T-helper 2 cell (primary cell): Measurements from ENCODE around the gene DGLUCY.
A peak's percentile ranks its signal among the peaks of the same experiment; 100 is the strongest.
"Not testable (repeated sequence)": the region's sequence is repeated elsewhere in the genome, so short reads cannot be mapped to it uniquely, and the experiment has no call there.

Source experiments
- DNase-seq, 5 experiments: peaks; one replicate each; pipeline versions ENCODE4 v3.0.0 to v3.0.0-alpha.2; 2012 to 2022

The DGLUCY gene

DNA sequence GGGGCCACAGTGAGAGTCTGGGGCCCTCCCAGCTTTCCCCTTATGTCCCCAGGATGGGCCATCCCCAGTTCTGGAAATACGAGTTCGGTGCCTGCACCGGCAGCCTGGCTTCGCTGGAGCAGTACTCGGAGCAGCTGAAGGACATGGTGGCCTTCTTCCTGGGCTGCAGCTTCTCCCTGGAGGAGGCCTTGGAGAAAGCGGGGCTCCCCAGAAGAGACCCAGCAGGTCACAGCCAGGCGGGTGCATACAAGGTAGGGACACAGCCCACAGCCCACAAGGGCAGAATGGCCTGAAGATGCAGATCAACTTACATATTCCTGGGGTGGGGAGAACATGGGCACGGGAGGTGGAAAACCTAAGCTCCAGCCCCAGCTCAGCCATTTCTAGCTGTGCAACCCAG is 56.1 kb downstream of the DGLUCY start:
- no peak for DNase-seq

DNA sequence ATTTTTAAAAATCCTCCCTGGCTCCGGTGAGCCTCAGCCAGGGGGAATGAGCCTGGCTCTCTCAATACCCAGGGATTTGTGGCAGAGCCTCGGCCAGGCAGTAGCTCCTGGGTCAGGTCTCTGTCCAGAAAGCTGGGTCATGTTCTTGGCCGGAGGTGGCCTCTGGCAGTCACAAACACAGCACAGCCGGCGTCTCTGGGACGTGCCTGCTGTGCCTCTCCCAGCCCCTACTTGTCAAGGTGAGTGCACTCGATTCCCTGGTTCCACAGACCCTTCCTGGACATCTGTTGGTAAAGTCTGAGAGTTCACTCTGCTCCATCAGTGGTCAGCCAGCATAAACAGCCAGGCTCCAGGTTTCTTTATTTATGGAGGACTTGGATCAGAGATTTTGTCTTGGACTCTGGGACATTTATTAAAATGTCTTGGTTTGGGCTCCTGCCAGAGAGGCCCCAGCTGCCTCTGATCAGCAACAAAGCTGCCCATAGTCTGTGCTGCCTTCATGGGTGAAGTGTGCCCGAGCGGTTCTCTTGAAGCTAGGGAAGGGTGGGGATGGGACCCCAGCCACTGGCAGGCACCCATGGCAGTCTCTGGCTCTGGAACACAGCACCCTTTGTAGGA is 56.7 kb downstream of the DGLUCY start:
- DNase-seq, result no peak

DNA sequence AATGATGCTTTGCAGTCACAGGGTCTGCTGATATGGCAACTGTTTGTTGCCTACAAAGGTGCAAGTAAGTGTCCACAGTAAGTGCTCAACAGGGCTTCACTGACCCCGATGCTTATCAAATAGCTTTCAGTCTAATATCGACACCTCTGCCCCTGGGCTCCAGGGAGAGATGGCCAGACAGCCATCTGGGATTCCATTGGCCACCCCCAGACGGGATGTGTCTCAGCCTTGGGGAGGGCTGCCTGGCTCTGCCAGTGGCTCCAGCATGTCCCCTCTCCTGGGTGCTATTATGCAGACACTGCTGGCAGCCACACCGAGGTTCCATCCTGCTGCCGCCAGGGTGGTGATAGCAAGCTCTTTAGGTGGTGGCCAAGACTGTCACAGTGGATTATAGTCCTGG is 57.4 kb downstream of the DGLUCY start:
- DNase-seq, result no peak

DNA sequence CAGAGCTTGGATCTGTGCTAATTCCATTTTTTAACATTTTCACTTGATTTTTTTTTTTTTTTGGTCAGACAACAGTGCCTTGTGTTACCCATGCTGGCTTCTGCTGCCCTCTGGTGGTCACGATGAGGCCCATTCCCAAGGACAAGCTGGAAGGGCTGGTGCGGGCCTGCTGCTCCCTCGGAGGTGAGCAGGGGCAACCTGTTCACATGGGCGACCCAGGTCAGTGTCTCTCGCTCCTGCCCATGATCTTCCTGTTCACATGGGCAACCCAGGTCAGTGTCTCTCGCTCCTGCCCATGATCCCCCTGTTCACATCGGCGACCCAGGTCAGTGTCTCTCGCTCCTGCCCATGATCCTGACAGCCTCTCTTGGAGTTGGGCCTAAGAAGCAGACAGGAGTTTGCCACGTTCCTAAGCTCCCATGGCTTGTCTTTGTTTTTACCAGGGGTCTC is 59.4 kb downstream of the DGLUCY start:
- DNase-seq, result peak; percentile 48 to 82 (median 70)

DNA sequence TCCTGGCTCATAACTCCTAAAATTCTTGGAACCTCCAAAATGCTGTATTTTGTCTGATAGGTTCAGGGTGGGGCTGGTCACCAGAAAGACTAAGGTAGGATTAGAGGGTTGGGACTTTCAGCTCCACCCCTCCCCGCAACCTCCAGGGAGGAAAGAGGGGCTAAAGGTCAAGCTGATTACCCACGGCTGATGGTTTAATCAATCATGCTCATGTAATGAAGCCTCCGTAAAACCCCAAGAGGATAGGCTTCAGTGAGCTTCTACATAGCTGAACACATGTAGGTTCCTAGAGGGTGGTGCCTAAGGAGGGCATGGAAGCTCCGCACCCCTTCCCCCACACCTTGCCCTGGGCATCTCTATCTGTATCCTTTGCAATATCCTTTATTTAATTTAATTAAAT is 60.0 kb downstream of the DGLUCY start:
- no peak for DNase-seq

DNA sequence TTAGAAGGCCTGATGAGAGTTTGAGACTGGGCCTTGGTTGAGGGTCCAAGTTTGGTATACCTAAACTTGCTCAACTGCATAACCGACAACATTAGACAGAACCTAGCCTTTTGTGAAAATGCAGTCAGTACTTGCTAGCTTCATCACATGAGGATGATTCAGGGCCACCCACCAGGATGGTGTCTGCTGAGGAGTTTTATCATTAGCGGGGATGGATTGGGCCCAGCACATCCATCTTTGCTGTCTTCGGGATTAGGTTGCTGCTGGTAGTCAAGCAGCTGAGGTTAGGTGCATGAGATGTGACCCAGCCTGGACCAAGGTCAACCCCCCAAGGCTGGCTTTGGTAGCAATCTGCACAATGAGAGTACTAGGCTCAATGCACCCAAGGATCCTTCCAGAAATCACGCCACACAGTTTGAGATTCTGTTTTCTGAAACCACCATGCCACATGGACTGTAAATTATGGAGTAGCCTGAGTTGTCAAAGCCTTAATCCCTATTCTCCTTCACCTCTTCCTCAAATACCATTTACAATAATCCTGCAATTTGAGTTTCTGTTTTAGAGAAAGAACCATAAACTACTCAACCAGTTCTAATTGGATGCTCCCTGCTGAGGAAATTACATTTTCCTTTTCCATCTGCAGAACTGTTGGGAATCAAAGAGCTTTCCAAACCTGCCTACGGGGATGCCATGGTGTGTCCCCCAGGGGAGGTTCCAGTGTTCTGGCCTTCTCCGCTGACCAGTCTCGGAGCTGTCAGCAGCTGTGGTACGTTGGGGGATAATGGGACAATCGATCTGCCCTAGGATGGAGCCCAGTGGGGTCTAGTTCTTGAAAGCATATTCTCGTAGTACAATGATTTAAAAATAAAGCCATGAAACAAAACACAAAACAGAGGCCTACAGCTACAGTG is 61.7 kb downstream of the DGLUCY start:
- DNase-seq, result no peak

DNA sequence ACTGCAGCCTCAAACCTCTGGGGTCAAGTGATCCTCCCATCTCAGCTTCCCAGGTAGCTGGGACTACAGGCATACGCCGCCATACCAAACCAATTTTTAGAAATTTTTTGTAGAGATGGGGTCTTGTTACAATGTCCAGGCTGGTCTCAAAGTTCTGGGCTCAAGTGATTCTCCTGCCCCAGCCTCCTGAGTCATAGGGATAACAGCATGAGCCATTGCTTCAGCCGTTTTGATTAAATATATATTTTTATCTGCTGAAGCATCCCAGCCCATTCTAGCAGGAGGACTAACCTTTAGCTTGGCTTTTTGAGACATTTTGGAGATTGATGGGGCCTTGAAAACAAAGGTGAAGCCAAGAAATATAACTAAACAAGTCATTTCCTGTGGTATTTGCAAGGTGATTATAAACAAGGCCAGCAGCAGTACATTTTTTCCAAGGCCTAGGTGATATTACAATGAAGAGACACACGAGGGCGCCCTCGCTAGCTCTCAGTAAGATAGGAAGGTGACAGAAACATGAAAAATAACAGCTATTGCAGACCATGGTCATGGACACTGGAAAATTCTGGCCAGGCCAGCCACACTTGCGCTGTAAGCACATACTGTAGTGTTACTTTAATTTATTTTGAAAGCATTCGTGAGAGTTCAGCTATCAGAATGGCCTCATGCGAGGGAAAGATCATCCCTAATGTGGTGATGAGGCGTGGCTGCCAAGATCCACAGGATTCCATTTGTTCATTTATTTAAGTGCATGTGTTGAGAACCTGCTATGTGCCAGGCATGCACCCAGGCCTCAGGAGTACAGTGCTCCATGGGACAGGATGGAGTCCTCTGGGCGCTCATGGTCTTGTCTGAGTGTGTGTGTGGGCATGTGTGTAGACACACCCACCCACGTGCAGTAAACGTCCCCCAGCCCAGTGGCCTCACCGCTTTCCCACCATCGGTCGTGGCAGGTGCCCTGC is 63.5 kb downstream of the DGLUCY start:
- peak in 4 of 5 experiments; percentile 46 to 86 (median 53) for DNase-seq

DNA sequence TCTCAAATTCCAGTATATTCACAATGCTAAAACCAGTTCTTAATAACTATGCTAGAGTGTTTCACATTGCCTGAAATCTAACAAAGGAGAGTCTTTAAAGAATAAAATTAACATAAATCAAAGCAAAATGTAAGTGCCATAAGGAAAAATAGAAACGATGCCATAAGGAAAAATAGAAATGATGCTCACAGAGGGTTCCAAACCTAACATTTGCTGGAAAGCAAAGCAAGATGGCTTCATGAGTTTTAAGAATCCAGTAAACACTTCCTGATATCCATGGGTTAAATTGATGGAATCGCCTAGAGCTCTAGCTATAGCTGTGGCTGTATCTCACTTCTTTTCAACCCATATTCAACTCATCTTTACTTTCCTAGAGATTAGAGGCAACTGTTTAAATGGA is 66.7 kb downstream of the DGLUCY start:
- DNase-seq, result no peak

DNA sequence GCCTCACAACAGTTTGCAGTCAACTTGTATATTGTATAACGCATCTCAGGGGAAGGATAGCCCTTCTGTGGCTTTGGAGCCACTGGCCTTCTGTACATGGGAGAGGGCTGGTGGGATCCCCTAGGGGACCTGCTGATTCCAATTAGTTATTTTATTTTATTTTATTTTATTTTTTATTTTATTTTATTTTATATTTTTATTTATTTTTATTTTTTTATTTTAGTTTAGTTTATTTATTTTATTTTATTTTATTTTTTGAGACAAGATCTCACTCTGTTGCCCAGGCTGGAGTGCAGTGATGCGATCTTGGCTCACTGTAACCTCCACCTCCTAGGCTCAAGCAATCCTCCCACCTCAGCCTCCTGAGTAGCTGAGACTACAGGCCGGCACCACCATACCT is 68.9 kb downstream of the DGLUCY start:
- not testable (repeated sequence) for DNase-seq

DNA sequence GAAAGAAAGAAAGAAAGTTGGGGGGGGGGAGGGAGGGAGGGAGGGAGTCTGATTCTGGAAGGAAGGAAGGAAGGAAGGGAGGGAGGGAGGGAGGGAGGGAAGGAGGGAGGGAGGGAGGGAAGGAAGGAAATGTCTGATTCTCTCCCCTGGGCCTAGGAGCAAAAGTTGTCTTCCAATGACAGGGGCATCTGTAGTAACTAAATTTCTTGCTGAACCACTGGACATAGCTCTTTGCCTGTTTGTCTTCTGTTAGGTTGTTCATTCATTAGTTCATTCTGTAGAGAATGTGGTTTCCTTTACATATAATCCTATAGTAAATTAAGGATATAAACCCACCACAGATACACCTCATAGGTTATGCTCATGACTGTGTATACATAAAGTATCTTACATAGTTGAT is 70.7 kb downstream of the DGLUCY start:
- no peak for DNase-seq

DNA sequence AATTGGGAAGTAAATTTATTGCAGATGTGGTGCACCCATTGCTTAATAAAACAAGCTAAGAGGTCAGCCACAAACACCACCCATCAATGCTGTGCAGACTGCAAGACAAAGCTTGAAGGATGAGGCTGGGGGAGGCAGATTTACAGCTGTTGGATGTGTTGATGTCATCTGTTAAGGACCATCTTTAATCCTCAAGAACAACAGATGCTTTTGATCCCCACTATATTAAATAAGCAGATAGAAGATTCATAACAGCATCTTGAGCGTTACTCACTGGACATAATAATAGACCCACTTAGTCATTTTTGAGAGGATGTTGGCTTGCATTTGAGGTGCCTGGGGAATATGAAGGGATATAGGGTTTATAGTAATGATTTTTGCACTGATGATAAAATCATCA is 71.8 kb downstream of the DGLUCY start:
- no peak for DNase-seq

DNA sequence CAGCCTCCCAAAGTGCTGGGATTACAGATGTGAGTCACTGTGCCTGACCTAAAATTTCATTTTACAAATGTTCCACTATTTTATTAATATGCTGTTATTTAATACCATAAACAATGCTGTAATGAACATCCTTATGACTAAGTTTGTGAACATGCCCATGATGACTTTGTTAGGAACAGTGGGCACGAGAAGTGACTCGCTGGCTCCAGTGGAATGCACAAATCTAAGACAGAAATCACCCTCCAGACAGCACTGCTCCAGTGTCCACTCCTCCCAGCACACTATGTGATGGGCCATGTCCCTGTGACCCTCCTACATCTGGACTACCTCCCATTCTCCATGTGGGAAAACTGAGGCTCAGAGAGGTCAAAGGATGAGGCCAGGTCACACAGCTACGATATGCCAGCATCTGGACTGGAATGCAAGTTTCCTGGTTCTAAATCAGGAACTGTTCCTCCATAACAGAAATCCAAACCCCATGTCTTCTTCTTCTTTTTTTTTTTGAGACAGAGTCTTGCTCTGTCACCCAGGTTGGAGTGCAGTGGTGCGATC is 72.7 kb downstream of the DGLUCY start:
- DNase-seq, result no peak

DNA sequence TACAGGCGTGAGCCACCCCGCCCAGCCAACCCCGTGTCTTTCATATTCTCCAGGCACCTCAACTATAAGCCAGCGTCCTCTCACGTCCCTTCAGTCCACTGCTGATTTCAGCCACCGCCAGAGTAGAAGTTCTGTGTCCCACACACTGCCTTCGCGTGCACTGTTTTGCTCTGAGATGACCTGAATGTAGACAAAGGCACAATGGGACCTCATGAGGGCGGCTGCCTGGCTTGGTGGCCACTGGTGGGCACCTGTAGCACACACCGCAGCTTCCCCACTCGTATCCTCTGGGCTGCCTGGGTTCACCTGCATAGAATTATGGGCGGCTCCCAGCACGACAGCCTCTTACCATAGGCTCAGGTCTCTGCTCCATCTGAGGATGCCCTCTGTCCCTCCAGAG is 73.4 kb downstream of the DGLUCY start:
- no peak for DNase-seq

DNA sequence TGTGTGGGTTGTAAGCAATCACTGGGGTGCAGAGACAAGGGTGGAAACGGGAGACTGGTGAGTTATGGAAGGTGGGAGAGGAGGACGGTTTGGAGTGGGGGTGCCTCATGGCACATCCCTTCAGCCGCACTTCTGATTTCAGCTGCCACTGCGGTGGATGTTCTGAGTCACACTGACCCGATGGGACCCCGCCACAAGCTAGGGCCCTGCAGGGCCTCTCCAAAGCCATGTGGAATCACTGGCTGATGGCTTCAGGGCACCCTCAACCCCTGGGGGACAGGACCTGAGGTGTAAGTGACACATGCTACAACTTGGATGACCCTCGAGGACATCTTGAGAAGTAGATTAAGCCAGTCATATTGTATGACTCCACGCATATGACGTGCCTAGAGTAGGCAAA is 77.0 kb downstream of the DGLUCY start:
- DNase-seq, result no peak

DNA sequence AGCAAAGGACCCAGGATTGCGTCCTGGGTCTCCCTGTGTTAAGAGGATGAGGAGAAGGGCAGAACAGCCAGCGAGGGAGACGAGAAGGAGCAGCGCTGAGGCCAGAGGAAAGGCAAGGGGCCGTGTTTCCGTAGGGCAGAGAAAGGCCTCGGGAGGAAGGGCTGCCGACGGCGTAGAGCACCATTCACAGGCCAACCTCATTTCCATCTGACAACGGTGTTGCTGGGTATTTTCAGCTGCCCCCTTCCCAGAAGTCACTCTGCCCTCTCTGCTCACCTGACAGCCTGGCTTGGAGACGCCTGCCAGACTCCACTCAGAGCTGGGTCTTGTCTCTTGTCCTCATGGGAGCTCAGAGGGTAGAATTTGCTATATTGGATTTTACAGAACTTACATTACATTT is 79.2 kb downstream of the DGLUCY start:
- no peak for DNase-seq

DNA sequence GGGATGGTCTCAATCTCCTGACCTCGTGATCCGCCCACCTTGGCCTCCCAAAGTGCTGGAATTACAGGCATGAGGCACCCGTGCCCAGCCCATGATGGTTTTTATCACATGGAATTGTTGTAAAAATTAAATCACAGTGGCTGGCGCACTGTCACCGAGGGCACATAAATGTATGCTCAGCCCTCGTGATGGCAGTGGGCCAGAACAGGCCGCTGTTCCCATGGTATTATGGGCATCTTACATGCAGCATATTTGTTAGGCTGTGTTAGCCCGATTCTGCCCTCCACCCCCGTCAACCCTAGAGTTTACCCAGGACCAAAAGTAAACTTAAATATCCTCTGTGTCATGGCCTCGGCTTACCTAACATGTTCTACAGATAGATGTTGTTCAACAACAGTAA is 82.0 kb downstream of the DGLUCY start:
- DNase-seq, result no peak

DNA sequence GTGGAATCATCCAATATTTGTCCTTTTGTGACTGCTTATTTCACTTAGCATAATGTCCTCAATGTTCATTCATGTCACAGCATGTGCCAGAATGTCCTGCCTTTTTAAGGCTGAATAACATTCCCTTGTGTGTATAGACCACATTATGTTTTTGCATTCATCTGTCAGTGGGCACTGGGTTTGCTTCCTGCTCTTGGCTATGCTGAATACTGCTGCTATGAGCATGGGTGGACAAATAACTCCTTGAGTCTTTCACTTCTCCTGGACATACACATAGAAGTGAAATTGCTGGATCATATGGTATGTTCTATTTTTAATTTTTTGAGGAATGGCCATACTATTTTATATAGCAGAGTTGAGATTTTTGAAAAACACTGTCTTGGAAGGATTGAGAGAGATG is 83.8 kb downstream of the DGLUCY start:
- no peak for DNase-seq

DNA sequence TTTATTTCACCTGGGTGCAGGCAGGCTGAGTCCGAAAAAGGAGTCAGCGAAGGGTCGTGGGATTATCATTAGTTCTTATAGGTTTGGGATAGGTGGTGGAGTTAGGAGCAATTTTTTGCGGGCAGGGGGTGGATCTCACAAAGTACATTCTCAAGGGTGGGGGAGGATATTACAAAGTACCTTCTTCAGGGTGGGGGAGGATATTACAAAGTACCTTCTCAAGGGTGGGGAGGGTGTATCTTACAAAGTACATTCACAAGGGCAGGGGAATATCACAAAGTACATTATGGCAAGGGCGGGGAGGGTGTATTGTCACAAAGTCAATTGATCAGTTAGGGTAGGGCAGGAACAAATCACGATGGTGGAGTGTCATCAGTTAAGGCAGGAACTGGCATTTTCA is 86.9 kb downstream of the DGLUCY start:
- not testable (repeated sequence) for DNase-seq

DNA sequence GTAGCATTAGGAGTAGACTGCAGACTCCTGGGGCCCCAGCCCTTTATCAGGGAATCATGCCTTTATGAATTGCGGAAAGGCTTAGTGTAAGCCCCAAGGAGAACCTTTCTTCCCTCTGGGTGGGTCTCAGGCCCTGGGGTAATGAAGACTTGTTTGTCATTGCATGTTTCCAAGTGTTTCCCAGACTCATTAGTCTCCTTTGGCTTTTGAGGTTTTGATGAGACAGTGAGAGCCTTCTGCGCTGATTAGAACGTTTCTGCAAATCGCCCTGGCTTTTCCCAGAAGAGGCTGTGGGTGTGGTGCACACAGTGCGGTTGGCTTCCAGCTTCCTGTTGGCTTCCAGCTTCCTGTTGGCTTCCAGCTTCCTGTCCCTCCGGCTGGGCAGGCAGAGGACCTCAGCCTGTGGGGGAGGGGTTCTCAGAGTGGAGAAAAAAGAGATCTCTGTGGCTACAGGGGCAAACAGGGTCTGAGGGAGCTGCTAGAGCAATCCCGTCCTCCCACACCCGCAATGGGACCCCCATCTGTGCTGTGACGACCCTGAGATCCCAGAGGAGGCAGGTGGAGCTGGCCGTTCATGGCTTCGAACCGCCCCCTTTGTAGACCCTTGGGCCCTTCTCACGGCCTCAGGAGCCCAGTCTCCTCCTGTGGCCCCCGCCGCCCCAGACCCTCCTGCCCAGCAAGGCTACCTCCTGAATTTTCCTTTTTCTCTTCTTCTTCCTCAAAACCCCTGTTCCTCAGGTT is 88.5 kb downstream of the DGLUCY start:
- peak in 1 of 5 experiments; percentile 27 for DNase-seq

DNA sequence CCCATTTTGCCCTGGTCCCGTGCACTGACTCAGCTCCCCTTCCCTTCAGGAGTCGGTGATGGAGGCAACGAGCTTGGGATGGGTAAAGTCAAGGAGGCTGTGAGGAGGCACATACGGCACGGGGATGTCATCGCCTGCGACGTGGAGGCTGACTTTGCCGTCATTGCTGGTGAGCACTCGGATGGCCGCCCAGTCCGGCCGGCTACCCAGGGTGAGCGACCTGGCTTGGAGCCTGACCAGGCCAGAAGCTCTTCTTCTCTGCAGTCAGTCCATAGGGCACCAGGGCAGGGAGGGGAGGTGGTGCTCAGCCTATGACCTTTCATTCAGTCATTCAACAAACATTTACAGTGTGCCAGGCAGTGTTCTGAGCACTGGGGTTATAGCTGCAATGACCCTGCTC is 90.8 kb downstream of the DGLUCY start:
- DNase-seq, result no peak

DNA sequence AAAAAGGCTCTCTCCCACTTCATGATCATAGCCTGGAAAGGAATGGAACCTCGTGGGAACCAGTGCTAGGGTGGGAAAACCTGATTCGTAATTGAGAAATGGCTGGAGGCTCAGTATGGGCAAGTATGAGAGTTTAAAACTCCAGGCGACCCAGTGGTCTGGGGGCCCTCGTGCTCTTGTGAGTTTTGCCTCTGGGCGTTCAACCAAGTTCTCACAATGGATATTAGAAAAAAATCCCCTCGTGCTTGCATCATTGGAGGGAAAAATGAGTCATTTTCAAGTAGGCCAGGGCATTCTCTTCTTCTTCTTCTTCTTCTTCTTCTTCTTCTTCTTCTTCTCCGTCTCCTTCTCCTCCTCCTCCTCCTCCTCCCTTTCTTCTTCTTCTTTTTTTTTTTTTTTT is 91.6 kb downstream of the DGLUCY start:
- no peak for DNase-seq

DNA sequence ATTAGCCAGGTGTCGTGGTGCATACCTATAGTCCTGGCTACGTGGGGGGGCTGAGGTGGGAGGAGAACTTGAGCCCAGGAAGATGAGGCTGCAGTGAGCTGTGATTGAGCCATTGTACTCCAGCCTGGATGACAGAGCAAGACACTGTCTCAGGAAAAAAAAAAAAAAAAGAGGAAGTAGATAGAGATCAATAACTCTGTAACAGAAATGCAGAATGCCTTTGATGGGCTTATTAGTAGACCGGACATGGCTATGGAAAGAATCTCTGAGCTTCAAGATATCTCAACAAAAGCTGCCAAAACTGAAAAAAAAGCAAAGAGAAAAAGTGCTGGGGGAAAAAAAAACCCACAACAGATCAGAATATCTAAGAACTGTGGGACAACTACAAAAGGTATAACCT is 93.1 kb downstream of the DGLUCY start:
- no peak for DNase-seq
